ENCODE measurements around the gene CADPS.

- TF ChIP-seq EZH2 (IDR thresholded peaks at IDR 0.05; ENCODE audit: borderline replicate concordance, low read length) (no peak), CTCF (IDR thresholded peaks at IDR 0.05; ENCODE audit: low read length) (no peak)
Measured at GRCh38 chr3:62415312-62415801, 459.9 kb downstream of the CADPS start.

Data from OCI-LY1 (cell line).